CD4-positive, alpha-beta T cell treated with Interleukin-4 for 1 hour (primary cell): ENCODE data around the gene RSPH1.

Experiments used
- DNase-seq, 2 donors: peaks; one replicate each; pipeline ENCODE4 v3.0.0-alpha.2; 2020 to 2022

The RSPH1 gene

DNA sequence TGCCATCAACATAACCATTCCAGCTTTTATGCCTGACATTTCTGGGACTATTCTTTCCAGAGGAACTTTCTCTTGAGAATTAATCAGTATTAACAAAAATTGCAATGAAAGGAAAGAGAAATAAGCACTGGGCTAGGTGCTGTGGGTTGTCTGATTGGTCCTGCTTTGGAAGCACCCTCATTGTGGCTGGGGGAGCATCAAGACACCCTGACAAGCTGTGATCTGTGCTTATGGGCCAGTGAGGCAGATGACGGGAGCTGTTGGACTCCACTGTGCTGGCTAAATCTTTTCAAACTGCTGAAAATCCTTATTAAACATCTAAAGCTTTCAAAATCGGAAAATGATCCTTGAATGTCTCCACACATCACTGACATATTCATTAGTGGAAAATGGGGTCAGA is 72.3 kb downstream of the RSPH1 start:
- no peak for DNase-seq

DNA sequence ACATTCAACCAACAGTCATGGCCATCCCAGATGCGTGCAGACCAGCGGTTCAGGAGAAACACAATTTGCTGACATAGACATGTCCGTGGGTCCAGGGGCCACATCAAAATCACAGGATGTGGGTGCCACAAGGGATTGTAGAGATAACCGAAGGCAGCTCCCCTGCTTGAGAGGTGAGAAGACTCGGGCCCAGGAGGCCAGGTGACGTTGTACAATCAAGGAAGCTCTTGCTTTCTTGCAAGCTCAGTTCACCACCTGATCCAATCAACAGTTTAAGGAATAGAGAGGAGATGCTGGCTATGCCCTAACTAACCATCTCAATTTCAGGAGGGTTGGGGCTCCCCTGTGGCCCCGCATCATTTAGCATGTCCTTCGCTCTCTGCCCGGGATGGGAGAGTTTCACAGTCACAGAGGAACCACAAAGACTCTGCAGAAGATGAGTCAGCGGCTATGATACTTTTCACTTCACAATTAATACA is 72.8 kb downstream of the RSPH1 start:
- peak; percentile 33 to 52 for DNase-seq
